Colonic mucosa (tissue), 4 donors: Measurements from ENCODE around the gene RFPL3. TPM values are rescaled to one million over a fixed set of nuclear protein-coding genes. Genes with fewer than 3 reads are reported as not detected.

Source experiments
- DNase-seq: peaks from one replicate; pipeline ENCODE4 v3.0.0-alpha.2; 2020
- H3K27ac ChIP-seq: fragments of 200-600 bp; one replicate; pipeline ENCODE4 v1.8.0; 2021
- H3K27me3 ChIP-seq: fragments of 200-600 bp; one replicate; pipeline ENCODE4 v1.8.0; 2021
- H3K36me3 ChIP-seq: fragments of 200-600 bp; one replicate; pipeline ENCODE4 v1.8.0; 2021
- H3K4me1 ChIP-seq: fragments of 200-600 bp; one replicate; pipeline ENCODE4 v1.8.0; 2021; ENCODE audit warnings: mild to moderate bottlenecking
- H3K4me3 ChIP-seq: fragments of 200-600 bp; one replicate; pipeline ENCODE4 v1.8.0; 2021
- H3K9ac ChIP-seq, 2 donors: one replicate each; pipeline ENCODE4 v1.7.0; 2013; ENCODE audit warnings: control low read depth in 2 of 2, low read depth in 2 of 2, low read length in 2 of 2
- H3K9me3 ChIP-seq: fragments of 200-600 bp; one replicate; pipeline ENCODE4 v1.8.0; 2021
- CTCF ChIP-seq: fragments of 200-600 bp; IDR thresholded peaks from one replicate; pipeline ENCODE4 v1.8.0; 2022; ENCODE audit warnings: antibody characterized with exemption, mild to moderate bottlenecking
- intact Hi-C: fragments of 100-400 bp; cut with DNase I; formaldehyde crosslinking; loops from one replicate; pipeline ENCODE4 v1.14.1; 2022
- total RNA-seq, 2 donors: library from RNA; stranded (reverse); fragmentation: NEBNext Ultra II Directional in 1 of 2; extraction: Animal tissue kit (Norgen Biotek cat#: 25700) in 1 of 2; gene quantifications; one replicate each; pipeline ENCODE4 v1.2.1, GENCODE V29; 2021
- donor health status: healthy.
- donor health status: DM: no; HTN: no; CAD: no.
- donor health status: DM: no; HTN: no; CAD: no.

The RFPL3 gene
- total RNA-seq, 2 donors from 2014 or later = not detected

- no peak for TF ChIP-seq CTCF
- intact Hi-C loops = no loop called here
- Histone ChIP-seq H3K4me3 (no peak overlapping the region), H3K9me3 (no peaks in the 10 kb centered on the region), H3K27ac (no peak overlapping the region), H3K9ac (no peak overlapping the region), H3K36me3 (no peaks in the 10 kb centered on the region), H3K27me3 (no peaks in the 10 kb centered on the region), H3K4me1 (no peaks in the 10 kb centered on the region)
- DNase-seq = no peak
These were observed 6.5 kb downstream of the RFPL3 start for GRCh38 chr22:32364210-32364609.

GRCh38 chr22:32375678-32376450 lies 18.2 kb downstream of the RFPL3 start:
- no peaks in the 10 kb centered on the region for H3K9me3 ChIP-seq
- no peak for DNase-seq
- no peaks in the 10 kb centered on the region for H3K4me1 ChIP-seq
- H3K4me3 ChIP-seq = no peak overlapping the region
- TF ChIP-seq CTCF = no peak
- intact Hi-C loops = no loop called here
- H3K36me3 ChIP-seq = no peaks in the 10 kb centered on the region
- no peaks in the 10 kb centered on the region for H3K27me3 ChIP-seq
- H3K9ac ChIP-seq = no peak overlapping the region
- H3K27ac ChIP-seq = no peak overlapping the region

- TF ChIP-seq CTCF = no peak
- Histone ChIP-seq H3K4me1 (no peaks in the 10 kb centered on the region), H3K27ac (no peak overlapping the region), H3K4me3 (no peak overlapping the region), H3K36me3 (no peaks in the 10 kb centered on the region), H3K9ac (no peak overlapping the region), H3K27me3 (no peaks in the 10 kb centered on the region), H3K9me3 (no peaks in the 10 kb centered on the region)
- DNase-seq = no peak
- intact Hi-C loops = no loop called here
These were observed 19.0 kb downstream of the RFPL3 start for GRCh38 chr22:32376681-32377080.

GRCh38 chr22:32378707-32379272 lies 21.1 kb downstream of the RFPL3 start:
- TF ChIP-seq CTCF = peak; percentile 35
- Histone ChIP-seq H3K27ac (no peak overlapping the region), H3K9me3 (no peaks in the 10 kb centered on the region), H3K9ac (no peak overlapping the region), H3K36me3 (no peaks in the 10 kb centered on the region), H3K27me3 (no peaks in the 10 kb centered on the region), H3K4me1 (no peaks in the 10 kb centered on the region), H3K4me3 (no peak overlapping the region)
- intact Hi-C loops = no loop called here
- DNase-seq = peak; percentile 38

GRCh38 chr22:32380991-32381390 lies 23.3 kb downstream of the RFPL3 start:
- no peaks in the 10 kb centered on the region for H3K9me3 ChIP-seq
- intact Hi-C loops = no loop called here
- no peak for TF ChIP-seq CTCF
- H3K36me3 ChIP-seq = no peaks in the 10 kb centered on the region
- H3K4me3 ChIP-seq = no peak overlapping the region
- no peaks in the 10 kb centered on the region for H3K27me3 ChIP-seq
- no peak overlapping the region for H3K9ac ChIP-seq
- H3K4me1 ChIP-seq = no peaks in the 10 kb centered on the region
- no peak overlapping the region for H3K27ac ChIP-seq
- no peak for DNase-seq
